Upper lobe of right lung (tissue), 1 donor: Measurements from ENCODE around the gene UBE2Z. TPM values are rescaled to one million over a fixed set of nuclear protein-coding genes. Genes with fewer than 3 reads are reported as not detected.
A peak's percentile ranks its signal among the peaks of the same experiment; 100 is the strongest.
"Not testable (repeated sequence)": the region's sequence is repeated elsewhere in the genome, so short reads cannot be mapped to it uniquely, and the experiment has no call there.

ENCODE experiments used
- ATAC-seq: fragments of 200-7000 bp; cut with Tn5 transposase; one replicate; pipeline ENCODE4 v1.9.1; 2020; ENCODE audit warnings: mild to moderate bottlenecking, moderate library complexity
- DNase-seq: peaks from one replicate; pipeline ENCODE4 v3.0.0-alpha.2; 2020
- H3K27ac ChIP-seq: fragments of 200-600 bp; one replicate; pipeline ENCODE4 v1.8.0; 2022
- H3K27me3 ChIP-seq: fragments of 200-600 bp; one replicate; pipeline ENCODE4 v1.8.0; 2022; ENCODE audit warnings: mild to moderate bottlenecking
- H3K36me3 ChIP-seq: fragments of 200-600 bp; one replicate; pipeline ENCODE4 v1.8.0; 2022
- H3K4me1 ChIP-seq: fragments of 200-600 bp; one replicate; pipeline ENCODE4 v1.8.0; 2022
- H3K4me3 ChIP-seq: fragments of 200-600 bp; one replicate; pipeline ENCODE4 v1.8.0; 2022; ENCODE audit warnings: mild to moderate bottlenecking
- H3K9me3 ChIP-seq: fragments of 200-600 bp; one replicate; pipeline ENCODE4 v1.8.0; 2022
- intact Hi-C: fragments of 100-400 bp; cut with DNase I; formaldehyde crosslinking; loops from one replicate; pipeline ENCODE4 v1.11.0; 2022
- total RNA-seq: library from RNA; stranded (reverse); fragmentation: NEBNext Ultra II Directional; extraction: Animal tissue kit (Norgen Biotek cat#: 25700); gene quantifications from one replicate; pipeline ENCODE4 v1.2.1, GENCODE V29; 2021
- TF ChIP-seq, protein P1 (sequence below): fragments of 200-600 bp; IDR thresholded peaks from one replicate; pipeline ENCODE4 v1.8.0; 2022; ENCODE audit warnings: antibody characterized with exemption
- donor health status: DM: no; HTN: yes; CAD: no; lungs with severe emphysema.

UBE2Z gene
- total RNA-seq, 1 donor from 2014 or later: 61.3 TPM

DNA sequence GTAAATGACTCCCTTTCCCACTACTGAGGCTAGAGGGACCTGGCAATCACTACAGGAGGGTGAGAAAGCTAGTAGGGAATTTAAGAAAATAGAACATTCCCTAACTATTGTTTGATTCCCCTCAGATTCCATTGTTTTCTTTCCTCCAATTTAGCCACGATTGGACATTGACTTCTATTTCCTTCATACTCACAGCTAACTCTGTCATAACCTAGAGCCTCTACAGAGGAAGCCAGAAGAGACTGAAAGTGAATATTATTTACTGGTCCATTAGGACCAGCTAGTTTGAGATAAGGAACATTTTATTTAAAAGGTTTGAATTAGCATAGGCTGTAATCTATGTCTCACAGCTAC is 21.6 kb downstream of the UBE2Z start:
- no peaks in the 10 kb centered on the region for H3K27me3 ChIP-seq
- no peaks in the 10 kb centered on the region for H3K4me1 ChIP-seq
- no peak overlapping the region for H3K4me3 ChIP-seq
- no peak for DNase-seq
- H3K27ac ChIP-seq: no peak overlapping the region
- H3K36me3 ChIP-seq: peaks cover 96% of the 10 kb centered on the region
- no peaks in the 10 kb centered on the region for H3K9me3 ChIP-seq
- TF ChIP-seq, protein P1, sequence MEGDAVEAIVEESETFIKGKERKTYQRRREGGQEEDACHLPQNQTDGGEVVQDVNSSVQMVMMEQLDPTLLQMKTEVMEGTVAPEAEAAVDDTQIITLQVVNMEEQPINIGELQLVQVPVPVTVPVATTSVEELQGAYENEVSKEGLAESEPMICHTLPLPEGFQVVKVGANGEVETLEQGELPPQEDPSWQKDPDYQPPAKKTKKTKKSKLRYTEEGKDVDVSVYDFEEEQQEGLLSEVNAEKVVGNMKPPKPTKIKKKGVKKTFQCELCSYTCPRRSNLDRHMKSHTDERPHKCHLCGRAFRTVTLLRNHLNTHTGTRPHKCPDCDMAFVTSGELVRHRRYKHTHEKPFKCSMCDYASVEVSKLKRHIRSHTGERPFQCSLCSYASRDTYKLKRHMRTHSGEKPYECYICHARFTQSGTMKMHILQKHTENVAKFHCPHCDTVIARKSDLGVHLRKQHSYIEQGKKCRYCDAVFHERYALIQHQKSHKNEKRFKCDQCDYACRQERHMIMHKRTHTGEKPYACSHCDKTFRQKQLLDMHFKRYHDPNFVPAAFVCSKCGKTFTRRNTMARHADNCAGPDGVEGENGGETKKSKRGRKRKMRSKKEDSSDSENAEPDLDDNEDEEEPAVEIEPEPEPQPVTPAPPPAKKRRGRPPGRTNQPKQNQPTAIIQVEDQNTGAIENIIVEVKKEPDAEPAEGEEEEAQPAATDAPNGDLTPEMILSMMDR: no peak
- ATAC-seq: no peak
- intact Hi-C loops: no loop called here

DNA sequence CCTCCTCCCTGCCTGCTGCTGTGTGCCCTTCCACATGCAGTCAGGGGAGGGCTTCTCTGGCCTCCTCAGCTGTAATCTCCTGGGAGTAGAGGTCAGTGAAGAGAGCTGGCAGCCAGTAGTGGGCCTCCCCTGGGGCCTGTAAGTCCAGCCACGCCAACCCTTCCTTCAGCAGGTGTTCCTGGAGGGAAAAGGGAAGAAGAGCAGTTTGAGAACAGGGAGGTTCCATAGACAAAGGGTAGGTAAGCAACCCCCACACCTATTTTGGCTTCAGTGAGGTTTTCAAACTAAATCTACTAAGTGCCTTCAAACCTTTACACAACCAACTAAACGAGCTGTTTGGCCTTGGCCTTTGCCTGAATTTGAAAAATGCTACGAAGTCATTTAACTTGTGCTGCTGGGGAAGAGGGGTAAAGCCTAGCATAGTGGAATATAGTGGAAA is 22.2 kb downstream of the UBE2Z start:
- ATAC-seq: no peak
- intact Hi-C loops: no loop called here
- H3K4me1 ChIP-seq: no peaks in the 10 kb centered on the region
- TF ChIP-seq, protein P1: no peak
- no peak overlapping the region for H3K4me3 ChIP-seq
- DNase-seq: no peak
- no peaks in the 10 kb centered on the region for H3K9me3 ChIP-seq
- H3K36me3 ChIP-seq: peaks cover 96% of the 10 kb centered on the region
- H3K27me3 ChIP-seq: no peaks in the 10 kb centered on the region
- H3K27ac ChIP-seq: no peak overlapping the region

DNA sequence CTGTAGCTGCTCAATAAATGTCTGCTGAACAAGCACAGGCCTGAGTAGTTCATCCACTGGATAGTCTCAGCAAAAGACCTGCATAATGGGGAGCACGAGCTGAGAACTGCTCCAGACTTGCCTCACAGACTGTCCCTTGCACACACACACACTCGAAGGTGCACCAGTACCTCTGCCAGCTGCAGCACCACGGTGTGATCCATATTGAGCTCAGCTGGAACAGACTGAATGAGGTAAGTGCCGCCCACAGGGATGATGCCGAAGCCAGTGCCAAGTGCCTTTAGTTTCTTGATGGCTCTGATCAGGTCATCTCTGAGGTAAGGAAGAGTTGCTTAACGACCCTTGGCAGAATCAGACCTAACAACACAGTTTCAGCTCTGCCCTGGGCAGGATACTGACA is 24.8 kb downstream of the UBE2Z start:
- intact Hi-C loops: no loop called here
- no peak for ATAC-seq
- TF ChIP-seq, protein P1: no peak
- H3K36me3 ChIP-seq: peaks cover 96% of the 10 kb centered on the region
- H3K27ac ChIP-seq: no peak overlapping the region
- no peak overlapping the region for H3K4me3 ChIP-seq
- no peaks in the 10 kb centered on the region for H3K27me3 ChIP-seq
- DNase-seq: no peak
- no peaks in the 10 kb centered on the region for H3K4me1 ChIP-seq
- no peaks in the 10 kb centered on the region for H3K9me3 ChIP-seq

DNA sequence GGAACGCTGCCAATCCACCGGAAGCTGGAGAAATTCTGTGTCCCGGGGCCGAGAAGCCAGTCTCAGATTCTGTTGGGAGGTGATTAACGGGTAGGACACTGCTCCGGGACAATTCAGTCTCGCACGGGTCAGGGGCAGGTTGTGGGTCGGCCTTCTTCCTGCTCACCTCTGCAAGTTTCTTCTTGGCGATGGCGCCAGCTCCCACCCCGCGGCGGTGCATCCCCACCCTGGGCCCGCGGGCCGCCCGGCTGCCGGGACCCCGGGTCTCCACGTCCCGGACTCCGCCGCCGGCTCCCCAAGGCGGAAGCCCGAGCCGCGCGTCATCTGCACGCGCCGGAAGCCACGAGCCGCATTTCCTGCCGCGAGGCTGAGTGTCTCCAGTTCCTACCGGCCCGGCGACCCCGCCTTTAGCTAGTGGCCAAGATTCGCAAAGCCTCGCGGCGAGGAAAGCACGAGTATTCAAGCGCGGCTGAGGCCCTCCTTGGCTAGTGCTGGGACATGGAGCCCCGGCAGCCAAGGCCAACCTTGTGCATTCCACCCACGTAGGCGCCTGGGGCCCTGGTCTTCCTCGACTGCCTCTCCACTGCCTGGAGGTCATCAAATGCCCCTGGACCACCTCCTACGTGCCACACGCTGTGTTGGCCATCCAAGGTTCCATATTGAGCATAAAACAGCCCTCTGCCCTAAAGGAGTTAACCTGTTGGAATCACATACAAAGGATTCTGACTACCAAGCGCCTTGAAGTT is 36.5 kb downstream of the UBE2Z start, which contains the start of gene SNF8:
Gene SNF8 (minus strand): TSS at position 328 of the 746 bp plus-strand sequence. CDS start 108 bp downstream, at position 220.
- Histone ChIP-seq H3K36me3 (peaks cover 23% of the 10 kb centered on the region), H3K27ac (peak within 1 kb of the TSS; percentile 90), H3K27me3 (peaks cover 3% of the 10 kb centered on the region), H3K9me3 (no peaks in the 10 kb centered on the region), H3K4me1 (peaks cover 20% of the 10 kb centered on the region), H3K4me3 (peak within 1 kb of the TSS; percentile 69)
- intact Hi-C loops: no loop called here
- ATAC-seq (peak; percentile 99), DNase-seq (peak; percentile 97)
- TF ChIP-seq, protein P1: no peak

DNA sequence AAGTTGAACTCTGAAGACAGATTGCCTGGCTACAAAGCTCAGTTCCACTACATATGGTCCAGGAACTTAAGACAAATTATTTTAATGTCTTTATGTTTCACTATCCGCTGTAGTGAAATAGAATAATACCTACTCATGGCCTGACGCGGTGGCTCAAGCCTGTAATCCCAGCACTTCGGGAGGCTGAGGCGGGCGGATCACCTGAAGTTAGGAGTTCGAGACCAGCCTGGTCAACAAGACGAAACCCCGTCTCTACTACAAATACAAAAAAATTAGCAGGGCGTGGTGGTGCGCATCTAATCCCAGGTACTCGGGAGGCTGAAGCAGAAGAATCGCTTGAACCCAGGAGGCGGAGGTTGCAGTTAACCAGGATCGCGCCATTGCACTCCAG is 37.0 kb downstream of the UBE2Z start:
- H3K27me3 ChIP-seq, DNase-seq, ATAC-seq, H3K9me3 ChIP-seq, intact Hi-C loops: not testable (repeated sequence)
- peaks cover 18% of the 10 kb centered on the region for H3K36me3 ChIP-seq
- H3K4me3 ChIP-seq: peak overlapping the region; percentile 69
- H3K27ac ChIP-seq: peak overlapping the region; percentile 90
- peaks cover 20% of the 10 kb centered on the region for H3K4me1 ChIP-seq

DNA sequence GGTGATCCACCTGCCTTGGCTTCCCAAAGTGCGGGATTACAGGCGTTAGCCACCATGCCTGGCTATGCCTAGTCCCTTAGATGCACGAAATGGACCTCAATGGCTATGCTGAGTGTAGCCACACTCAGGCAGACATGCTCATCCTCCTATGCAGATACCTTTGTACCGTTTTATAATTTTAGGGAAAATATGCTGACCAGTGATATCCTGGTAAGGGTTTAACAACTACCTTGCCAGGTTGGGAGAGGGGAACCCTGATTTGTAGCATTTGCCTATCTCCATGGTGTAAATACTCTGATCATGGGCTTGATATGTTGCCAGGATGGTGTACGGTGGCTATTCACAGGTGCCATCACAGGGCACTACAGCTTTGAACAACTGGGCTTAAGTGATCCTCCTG is 43.4 kb downstream of the UBE2Z start:
- Histone ChIP-seq H3K4me3 (no peak overlapping the region), H3K4me1 (no peaks in the 10 kb centered on the region), H3K36me3 (no peaks in the 10 kb centered on the region), H3K27me3 (peaks cover 23% of the 10 kb centered on the region), H3K27ac (no peak overlapping the region), H3K9me3 (no peaks in the 10 kb centered on the region)
- intact Hi-C loops: no loop called here
- TF ChIP-seq, protein P1: no peak
- no peak for DNase-seq
- no peak for ATAC-seq
